EH (cell line): Measurements from ENCODE around the gene H2BK1.

ENCODE experiments used
- DNase-seq: peaks from one replicate; pipeline ENCODE4 v3.0.0-alpha.2; 2015; ENCODE audit warnings: low read depth

H2BK1 gene

GRCh38 chr7:151210087-151210854, at the start of gene H2BK1:
Gene H2BK1, minus strand, starts transcription at chr7:151210488. Its CDS starts 170 bp downstream, at chr7:151210318.
- no peak for DNase-seq

- DNase-seq = no peak
These were observed 47.7 kb upstream of the H2BK1 start for GRCh38 chr7:151257990-151258389.

- DNase-seq = no peak
These were observed 46.2 kb upstream of the H2BK1 start for GRCh38 chr7:151256410-151257045.

GRCh38 chr7:151255390-151255789, 45.1 kb upstream of the H2BK1 start:
- no peak for DNase-seq

GRCh38 chr7:151254851-151255250, 44.6 kb upstream of the H2BK1 start:
- no peak for DNase-seq

GRCh38 chr7:151254316-151254715, 44.0 kb upstream of the H2BK1 start:
- DNase-seq = no peak

GRCh38 chr7:151252961-151253711, 42.8 kb upstream of the H2BK1 start:
- DNase-seq = peak; percentile 32

GRCh38 chr7:151252561-151252835, 42.2 kb upstream of the H2BK1 start:
- no peak for DNase-seq

GRCh38 chr7:151251689-151252560, 41.6 kb upstream of the H2BK1 start:
- peak; percentile 73 for DNase-seq

- DNase-seq = no peak
These were observed 41.0 kb upstream of the H2BK1 start for GRCh38 chr7:151251328-151251688.

GRCh38 chr7:151250181-151251132, 40.2 kb upstream of the H2BK1 start:
- no peak for DNase-seq

- peak; percentile 77 for DNase-seq
These were observed 39.4 kb upstream of the H2BK1 start for GRCh38 chr7:151249732-151250072.

GRCh38 chr7:151249034-151249731, 38.9 kb upstream of the H2BK1 start:
- peak; percentile 79 for DNase-seq

GRCh38 chr7:151248346-151249033, 38.2 kb upstream of the H2BK1 start, which contains the start of gene SMARCD3:
Gene SMARCD3, minus strand, starts transcription at chr7:151248694. Its CDS starts 132 bp downstream, at chr7:151248562.
- DNase-seq = peak; percentile 69

- peak; percentile 47 for DNase-seq
These were observed 37.5 kb upstream of the H2BK1 start for GRCh38 chr7:151247611-151248345.

- DNase-seq = no peak
These were observed 36.7 kb upstream of the H2BK1 start for GRCh38 chr7:151246851-151247580.

- no peak for DNase-seq
These were observed 36.0 kb upstream of the H2BK1 start for GRCh38 chr7:151246102-151246850.
